ENCODE measurements around the gene PTPRN.
"Not testable (repeated sequence)": the region's sequence is repeated elsewhere in the genome, so short reads cannot be mapped to it uniquely, and the experiment has no call there.

PTPRN gene

DNA sequence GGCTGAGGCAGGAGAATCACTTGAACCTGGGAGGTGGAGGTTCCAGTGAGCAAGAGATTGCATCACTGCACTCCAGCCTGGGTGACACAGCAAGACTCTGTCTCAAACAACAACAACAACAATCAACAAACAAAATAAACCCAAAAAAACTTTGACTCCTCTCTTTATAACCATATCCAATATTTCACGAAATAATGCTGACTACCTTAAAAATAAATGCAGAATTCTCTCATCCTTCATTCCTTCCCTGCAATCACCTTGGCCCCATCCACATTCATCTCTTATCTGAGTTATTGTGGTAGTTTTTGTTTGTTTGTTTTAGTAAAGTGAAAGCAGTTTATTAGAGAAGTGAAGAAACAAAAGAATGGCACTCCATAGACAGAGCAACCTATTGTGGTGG, 3.2 kb downstream of the PTPRN start:
- DNase-seq, result no peak

DNA sequence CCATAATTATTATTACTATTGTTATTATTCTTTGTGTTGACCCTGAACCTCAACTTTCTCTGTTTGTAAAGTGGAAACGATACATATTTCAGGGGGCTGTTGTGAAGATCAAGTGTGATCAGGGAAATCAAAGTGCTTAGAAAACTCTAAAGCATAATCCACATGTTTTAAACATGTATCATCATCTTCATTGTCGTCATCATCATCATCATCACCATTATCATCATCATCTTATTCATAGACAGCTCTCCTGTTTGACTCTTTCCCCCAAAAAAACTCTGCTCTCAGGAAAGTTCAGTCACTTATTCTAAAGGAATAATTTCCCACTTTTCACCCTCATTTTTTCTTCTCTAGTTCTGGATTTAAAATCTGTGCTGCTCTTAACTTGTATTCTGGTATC, 5.0 kb downstream of the PTPRN start:
- no peak for DNase-seq

- DNase-seq, result no peak
Observed at GRCh38 chr2:219302412-219302968, 6.7 kb downstream of the PTPRN start.

DNA sequence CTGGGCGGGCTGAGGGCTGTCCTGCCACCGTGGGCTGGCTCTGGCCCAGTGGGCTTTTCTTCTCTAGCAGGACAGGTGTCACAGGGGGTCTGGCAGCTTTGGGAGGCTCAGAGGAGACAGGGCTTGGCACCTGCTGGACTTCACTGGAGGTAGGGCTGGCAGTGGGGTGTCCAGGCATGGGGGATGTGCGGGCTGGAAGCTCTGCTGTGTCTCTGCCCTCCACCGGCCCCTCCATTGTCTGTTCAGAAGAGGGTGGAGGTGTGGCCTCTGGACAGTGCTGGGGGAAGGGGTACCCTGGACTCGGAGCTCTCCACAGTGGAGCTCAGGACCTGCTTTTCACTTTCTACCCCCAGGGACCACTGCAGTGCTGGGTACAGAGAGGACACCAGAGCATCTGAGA, 9.2 kb downstream of the PTPRN start:
- DNase-seq, result no peak

- no peak for DNase-seq
Observed at GRCh38 chr2:219299372-219299760, 9.8 kb downstream of the PTPRN start.

- peak; percentile 81 to 89 for DNase-seq
Observed at GRCh38 chr2:219298759-219299371, 10.3 kb downstream of the PTPRN start.

DNA sequence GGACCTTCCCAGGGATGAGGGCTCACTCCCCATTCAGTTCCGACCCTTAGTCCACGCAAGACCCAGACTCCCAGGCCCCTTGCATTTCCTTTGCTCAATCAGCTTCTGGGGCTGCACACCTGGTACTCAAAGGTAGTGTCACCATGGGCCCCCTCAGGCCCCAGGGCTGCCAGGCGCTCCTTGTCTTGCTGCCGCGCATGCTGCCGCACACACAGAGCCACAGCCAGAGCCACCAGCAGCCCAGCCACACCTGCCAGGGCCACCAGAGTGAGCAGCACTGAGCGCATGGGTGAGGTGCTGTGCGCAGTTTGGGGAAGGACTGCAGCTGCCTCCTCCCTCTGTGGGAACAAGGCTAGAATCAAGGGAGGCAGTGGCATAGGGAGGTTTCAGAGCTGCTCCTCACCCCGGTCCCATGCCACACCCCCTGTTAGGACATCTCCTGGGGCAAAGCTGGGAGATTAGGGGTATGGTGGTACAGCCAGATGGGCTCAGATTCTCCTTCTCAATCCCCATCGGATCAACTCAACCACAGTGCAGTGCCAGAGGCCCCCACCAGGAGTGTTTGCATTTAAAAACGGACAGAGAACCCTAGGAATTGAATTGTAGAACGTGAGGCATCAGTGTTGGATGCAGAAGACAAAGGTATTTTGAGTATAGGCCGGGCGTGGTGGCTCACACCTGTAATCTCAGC, 11.3 kb downstream of the PTPRN start:
- no peak for DNase-seq

- no peak for DNase-seq
Observed at GRCh38 chr2:219296631-219297391, 12.4 kb downstream of the PTPRN start.

DNA sequence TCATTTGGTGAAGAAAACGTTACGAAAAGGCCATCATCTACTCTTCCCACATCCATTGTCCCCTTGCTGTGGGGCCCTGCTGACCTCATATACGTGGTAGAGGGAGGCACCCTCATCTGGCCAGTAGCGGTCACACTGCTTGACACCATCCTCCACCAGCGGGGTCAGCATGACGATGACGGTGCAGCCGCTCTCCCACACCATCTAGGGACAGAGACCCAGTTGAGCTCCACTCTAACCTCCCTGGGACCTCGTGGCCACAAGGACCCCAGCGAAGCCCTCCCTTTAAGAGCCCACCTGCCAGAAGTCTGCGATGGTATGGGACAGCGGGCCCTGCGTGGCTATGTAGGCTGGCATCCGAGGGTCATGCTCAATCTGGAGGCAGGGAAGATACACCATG, 13.1 kb downstream of the PTPRN start:
- no peak for DNase-seq

DNA sequence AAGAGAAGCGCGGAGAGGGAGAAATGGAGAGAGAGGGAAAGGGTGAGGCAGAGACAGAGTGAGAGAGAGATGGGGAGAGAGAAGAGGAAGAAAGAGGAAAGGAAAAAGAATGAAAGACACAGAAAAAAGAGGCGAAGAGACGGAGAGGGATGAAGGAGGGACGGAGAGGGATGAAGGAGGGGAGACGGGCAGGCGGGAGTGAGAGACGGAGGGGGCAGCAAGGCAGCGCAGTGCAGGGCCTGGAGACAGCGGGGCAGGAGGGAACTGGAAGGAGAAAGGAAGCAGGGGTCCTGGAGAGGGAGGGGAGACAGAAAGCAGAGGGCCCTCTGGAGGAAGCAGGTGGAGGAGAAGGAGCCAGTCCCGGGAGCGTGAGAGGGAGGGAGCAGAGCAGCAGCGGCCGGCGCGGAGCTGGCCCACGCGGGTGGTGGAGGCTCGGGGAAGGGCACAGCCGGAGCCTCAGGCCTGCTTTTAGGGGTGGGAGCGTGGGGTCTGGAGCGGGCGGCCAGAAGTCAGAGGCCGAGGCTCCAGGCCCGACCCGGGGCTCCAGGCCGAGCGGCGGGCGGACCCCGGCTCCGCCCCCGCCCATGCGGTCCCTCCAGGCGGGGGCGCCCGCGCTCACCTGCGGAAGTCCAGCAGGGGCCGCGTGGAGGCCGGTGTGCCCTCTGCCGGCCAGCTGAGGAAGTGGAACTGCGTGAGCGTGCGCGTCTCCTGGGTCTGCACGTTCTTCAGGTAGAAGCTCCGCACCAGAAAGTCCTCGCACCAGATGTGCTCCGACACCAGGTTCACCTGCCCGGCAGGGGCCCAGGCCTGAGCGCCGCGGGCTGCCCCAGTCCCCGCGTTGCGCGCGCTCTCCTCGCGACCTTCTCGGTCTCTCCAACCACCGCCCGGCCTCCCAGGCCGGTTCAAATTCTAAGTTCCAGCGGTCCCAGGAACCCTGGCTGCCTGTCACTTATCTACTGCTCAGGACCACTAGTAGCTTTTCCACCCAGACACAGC, 14.5 kb downstream of the PTPRN start:
- peak; percentile 90 to 93 for DNase-seq

DNA sequence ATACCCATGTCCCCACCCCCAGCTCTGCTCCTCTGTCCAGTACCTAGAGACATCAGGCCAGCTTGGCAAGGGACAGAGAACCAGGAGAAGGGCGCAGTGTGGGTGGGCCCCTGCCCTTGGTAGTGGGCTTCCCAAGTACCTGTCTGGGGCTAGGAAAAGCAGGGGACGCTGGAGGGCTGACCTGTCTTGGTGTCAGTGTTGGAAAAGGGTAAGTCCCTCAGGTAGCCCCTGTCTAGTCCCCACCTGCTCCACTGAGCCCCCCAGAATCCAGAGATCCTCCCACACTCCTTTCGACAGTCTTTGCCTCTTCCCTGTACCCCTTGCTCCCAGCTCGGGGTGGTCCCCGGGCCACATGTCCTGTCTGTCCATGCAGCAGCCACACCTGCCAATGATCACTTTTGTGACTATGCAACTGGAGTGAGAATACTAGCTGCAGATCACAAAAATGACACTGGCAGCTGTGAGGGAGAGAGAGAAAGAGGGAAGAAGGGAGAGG, 15.4 kb downstream of the PTPRN start:
- DNase-seq, result no peak

GRCh38 chr2:219292616-219293015, 16.6 kb downstream of the PTPRN start:
- DNase-seq, result no peak

DNA sequence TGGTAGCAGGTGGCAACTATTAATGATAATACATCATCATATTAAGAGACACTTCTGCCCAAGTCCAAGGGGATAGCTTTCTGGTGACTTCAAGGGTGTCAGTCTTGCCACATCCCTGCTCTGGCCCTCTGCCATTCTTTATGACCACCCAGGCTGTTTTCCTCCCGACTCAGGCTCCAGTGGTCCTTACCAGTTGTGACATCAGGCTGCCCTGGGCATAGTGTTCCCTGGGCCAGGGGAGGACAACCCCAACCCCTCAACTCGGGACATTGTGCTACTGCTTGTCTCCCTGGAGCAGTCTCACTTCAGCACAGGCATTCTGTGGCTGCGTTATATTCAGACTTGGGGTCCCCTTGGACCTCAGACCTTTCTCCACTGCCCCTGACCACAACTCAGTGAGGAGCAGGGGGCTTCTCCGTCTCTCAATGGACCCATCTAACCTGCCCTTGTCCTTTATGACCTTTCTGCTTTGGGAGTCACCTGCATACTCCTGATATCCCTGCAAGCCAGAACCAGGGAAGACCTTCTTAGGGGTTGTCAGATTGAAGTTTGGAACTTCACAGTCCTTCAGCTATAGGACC, 17.2 kb downstream of the PTPRN start:
- no peak for DNase-seq

DNA sequence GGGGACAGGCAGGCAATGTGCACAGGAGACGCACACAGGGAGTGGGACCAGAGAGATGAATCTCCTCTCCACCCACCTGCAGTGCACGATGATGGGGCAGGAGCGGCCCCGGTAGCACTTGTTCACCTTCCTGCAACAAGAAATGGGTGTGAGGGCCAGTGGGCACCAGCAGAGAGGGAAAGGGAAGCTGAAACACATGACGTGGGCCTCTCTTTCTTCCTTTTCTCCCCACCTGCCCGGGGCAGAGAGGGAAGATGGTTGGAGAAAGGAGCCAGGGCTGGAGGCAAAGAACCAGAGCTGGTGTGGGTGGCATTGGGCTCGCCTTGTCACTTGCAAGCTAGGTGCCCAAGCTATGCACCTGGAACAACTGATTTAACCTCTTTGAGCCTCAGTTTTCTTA, 17.8 kb downstream of the PTPRN start:
- DNase-seq, result no peak

DNA sequence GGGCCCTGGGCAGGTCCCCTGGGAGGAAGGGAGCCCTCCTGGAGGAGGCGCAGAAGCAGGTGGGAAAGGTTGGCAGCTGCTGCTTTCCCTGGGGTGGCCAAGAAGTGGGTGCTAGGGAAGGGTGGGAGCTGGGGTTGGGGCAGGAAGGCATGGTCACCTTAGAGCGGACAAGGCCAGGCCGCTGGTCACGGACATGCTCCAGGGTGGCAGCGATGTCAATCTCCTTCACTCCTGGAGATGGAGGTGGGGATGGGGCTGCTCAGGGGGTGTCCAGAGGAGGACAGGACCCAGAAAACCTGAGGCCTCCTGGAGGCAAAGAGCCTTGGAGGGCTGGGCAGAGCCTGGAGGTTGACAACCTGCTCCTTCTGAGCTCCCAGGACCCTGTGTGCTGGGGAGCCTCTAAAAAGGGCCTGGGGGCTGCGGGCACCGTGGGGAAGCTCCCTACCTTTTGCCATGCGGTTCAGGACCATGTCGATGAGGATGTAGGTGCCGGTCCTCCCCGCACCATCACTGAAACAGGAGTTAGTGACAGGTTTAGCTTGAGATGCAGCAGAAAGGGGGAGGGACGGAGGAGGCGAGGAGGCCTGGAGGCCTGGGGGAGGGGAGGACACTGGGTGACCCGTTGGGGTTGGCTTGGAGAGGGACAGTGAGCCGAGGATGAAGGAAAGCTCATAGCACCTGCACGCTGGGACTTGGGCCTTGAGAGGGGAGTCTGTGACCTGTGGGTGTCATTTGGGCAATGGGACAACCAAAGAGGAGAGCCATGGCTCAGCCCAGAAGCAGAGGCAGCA, 18.6 kb downstream of the PTPRN start:
- no peak for DNase-seq

- DNase-seq, result no peak
Observed at GRCh38 chr2:219289537-219290361, 19.5 kb downstream of the PTPRN start.

- DNase-seq, result no peak
Observed at GRCh38 chr2:219289195-219289536, 20.0 kb downstream of the PTPRN start.

GRCh38 chr2:219287580-219288265, 21.5 kb downstream of the PTPRN start:
- no peak for DNase-seq

DNA sequence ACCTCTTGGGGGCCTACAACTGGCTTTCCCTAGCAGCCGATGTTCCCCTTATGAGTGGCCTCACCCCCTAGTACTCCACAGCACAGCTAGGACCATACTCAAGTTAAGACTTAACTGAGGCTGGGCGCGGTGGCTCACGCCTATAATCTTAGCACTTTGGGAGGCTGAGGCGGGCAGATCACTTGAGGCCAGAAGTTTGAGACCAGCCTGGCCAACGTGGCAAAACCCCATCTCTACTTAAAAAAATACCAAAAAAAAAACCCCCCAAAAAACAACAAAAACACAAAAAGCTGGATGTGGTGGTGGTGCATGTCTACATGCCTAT, 22.1 kb downstream of the PTPRN start:
- not testable (repeated sequence) for DNase-seq

All from CD4-positive, alpha-beta T cell treated with Interferon alpha-2 for 1 hour (primary cell).